Airway epithelial cell (primary cell): ENCODE results near the gene EPRS1. TPM values are rescaled to one million over a fixed set of nuclear protein-coding genes. Genes with fewer than 3 reads are reported as not detected.

ENCODE experiments used
- total RNA-seq: library from RNA; depleted of rRNA; stranded (reverse); fragments of >200 nt; gene quantifications from 2 replicates; pipeline ENCODE4 v1.2.3, GENCODE V29; 2015

Gene EPRS1
- total RNA-seq, result 58.3 and 79.3 TPM in 2 replicates

DNA sequence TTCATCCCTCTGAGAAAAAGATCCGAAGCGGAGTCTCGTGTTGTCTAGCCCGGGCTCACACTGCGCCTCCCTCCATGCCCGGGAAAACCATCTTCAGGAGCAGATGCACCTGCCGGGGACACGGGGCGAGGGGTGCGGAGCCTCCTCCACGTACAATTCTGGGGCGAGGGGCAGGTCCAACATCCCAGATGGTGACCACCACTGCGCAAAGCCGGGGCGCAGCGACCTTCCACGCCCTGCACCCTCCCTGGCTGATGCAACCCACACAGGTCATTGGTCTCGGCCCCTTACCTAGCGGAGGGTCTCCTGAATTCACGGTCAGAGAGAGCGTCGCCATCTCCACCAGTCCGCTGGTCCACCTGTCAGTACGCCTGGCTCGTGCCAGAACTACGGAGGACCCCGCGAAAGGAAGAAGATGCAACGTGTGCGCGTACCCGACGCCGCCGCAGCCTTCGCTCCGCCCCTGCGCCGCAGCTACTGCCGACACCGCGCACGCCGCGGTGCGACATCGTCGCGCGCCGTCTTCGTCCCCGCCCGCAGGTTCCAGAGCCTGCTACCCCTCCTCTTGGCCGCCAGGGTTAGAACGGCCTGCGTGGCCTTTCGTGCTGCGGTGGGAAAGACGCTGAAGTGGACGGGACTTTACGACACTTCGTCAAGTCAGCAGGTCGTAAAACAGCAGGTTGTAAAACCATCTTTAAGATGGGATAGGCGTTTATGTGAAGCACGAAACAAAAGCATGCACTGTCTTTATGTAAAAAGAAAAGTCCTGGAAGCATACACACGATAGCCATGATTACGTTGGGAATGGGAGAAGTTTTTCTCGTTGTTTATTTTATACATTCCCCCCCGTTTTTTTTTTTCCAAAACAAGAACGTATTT, at the start of gene EPRS1:
TSS of gene EPRS1 (minus strand) at position 454 of the 879 bp plus-strand sequence. CDS start at position 337, 117 bp downstream.

DNA sequence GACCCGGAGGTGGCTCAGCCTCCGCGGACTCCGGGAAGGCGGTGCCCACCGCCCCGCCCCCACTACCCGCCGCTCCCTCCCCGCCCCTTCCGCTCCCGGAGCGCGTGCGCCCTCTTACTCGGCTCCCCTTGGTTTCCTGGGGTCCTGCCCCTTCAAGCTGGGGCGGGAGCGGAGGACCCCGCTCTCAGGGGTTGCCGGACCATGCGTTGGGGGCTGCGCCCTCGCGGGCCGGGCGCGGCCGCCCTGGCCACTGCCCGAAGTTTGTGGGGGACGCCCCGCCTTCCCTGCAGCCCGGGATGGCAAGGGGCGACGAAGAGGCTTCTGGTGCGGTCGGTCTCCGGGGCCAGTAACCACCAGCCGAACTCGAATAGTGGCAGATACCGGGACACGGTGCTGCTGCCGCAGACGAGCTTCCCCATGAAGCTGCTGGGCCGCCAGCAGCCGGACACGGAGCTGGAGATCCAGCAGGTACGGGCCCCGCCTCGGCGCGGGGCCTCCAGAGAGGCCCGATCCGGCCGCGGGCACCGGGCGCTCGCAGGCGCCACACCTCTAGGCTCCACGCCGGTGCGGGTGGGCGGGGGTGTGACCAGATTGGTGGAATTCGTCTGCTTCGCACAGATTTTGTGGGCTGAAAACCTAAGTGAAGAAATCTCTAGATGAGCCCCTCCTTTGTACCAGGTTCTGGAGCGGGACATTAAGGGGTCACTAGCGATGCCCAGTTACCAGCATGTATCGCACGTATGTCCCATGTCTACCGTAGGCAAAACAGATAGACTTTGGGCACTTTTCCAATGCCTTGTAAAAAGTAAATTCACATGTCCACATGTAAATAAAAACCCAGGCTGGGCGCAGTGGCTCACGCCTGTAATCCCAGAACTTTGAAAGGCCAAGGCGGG, 48.0 kb upstream of the EPRS1 start, which contains the start of gene IARS2:
TSS of gene IARS2 (plus strand) at position 117 of the 896 bp plus-strand sequence. CDS start at position 202, 85 bp downstream.

DNA sequence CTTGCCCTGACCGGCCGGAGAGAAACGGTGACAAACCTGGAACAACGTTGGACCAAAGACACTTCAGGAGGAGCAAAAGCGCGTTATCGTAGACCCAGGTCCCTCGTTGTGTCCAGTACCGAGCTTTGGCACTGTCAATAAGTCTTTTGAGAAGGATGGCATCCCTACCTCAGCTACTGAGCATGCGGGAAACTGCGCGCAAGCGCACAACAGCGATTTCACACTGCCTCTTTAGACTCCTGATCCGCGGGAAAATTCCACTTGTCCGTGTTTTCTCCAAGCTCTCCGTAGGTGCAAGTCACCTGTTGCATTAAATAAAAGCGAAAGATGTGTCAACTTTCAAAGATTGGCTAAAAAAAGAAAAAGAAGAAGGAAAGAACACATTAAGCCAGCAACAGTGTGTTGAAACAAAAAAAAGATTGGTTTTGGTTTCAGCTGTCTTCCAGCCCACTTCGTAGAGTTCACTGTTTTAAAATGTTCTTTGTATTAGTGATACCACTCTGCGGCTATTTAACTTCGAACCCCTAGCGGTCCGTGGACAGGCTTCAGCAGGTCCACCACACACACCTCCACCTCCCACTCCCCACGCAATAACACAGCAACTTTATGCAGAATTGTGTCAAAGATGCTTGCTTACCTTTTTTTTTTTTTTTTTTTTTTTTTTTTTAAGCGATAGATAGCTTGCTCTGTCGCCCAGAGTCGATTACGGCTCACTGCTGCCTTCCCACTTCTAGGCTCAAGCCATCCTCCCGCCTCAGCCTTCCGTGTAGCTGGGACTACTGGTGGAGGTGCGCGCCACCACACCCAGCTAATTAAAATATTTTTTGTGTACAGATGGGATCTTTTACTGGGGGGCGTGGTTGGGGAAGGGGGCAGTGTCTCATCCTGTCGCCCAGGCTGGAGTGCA, 43.6 kb upstream of the EPRS1 start, which contains the start of gene BPNT1:
TSS of gene BPNT1 (minus strand) at position 139 of the 907 bp plus-strand sequence. CDS start 9,942 bp downstream, outside the sequence.

Other genes starting within 250 kb of the EPRS1 start
- 0.07 TPM in 1 of 2 replicates, not detected in the other for gene SLC30A10, start 117.9 kb downstream of the EPRS1 start, total RNA-seq
- 19.9 and 24.1 TPM in 2 replicates for gene BPNT1, start 43.3 kb upstream of the EPRS1 start, total RNA-seq
- gene IARS2, start 47.6 kb upstream of the EPRS1 start, total RNA-seq, result 87.3 and 101 TPM in 2 replicates
- gene RAB3GAP2, start 225.9 kb upstream of the EPRS1 start, total RNA-seq, result 18.3 and 22.5 TPM in 2 replicates